Subcutaneous adipose tissue (tissue), 4 donors: ENCODE data around the gene CHD6. TPM values are rescaled to one million over a fixed set of nuclear protein-coding genes. Genes with fewer than 3 reads are reported as not detected.

Experiments used
- CTCF ChIP-seq: fragments of 450-650 bp; IDR thresholded peaks from one replicate; pipeline ENCODE4 v1.5.1; 2016; ENCODE audit warnings: low read depth, mild to moderate bottlenecking, control low read depth, antibody characterized with exemption, moderate library complexity
- total RNA-seq, 4 donors: library from RNA; depleted of rRNA; stranded (reverse); fragments of >200 nt; gene quantifications; one replicate each; pipeline ENCODE4 v1.1.0, GENCODE V29; 2016

CHD6 gene
- total RNA-seq, 4 donors from 2014 or later: 31.5 to 47.4 (median 37.9) TPM

- no peak for TF ChIP-seq CTCF
Observed at GRCh38 chr20:41571006-41571405, 47.2 kb downstream of the CHD6 start.

DNA sequence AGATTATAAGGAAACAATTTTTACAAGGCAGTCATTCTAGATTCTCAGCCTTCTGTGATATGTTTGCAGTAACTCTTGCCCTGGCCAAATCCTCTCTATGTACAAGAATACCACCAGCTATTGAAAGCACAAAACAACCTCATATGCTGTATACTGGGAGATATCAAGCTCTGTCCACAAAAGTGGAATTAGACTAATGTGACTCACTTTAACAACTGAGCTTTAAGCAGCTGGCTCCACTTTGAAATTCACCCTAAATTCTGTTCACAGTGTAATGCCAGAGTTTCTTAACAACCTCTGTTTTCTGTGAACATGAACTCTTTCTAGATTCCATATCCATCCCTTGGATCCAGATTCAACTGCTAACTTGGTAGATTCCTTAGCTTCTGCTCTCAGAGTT is 47.6 kb downstream of the CHD6 start:
- TF ChIP-seq CTCF: no peak

DNA sequence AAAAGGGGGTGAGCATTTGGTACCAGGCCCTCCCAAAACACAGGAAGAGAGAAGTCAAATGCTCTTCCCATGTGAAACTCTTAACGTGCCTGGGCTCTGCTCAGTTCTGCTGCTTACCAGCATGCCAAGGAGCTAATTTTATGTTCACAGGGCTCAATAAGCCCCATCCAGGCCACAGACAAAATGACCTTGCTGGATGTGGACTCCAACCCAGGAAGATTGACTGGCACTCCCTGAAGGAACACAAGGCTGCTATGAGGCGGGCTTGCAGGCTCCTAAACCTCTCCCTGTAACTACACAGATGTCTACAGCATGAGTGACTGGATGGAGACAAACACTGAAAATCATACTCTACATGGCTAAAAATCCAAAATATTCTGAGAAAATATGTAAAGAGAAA is 50.6 kb downstream of the CHD6 start:
- TF ChIP-seq CTCF: no peak

DNA sequence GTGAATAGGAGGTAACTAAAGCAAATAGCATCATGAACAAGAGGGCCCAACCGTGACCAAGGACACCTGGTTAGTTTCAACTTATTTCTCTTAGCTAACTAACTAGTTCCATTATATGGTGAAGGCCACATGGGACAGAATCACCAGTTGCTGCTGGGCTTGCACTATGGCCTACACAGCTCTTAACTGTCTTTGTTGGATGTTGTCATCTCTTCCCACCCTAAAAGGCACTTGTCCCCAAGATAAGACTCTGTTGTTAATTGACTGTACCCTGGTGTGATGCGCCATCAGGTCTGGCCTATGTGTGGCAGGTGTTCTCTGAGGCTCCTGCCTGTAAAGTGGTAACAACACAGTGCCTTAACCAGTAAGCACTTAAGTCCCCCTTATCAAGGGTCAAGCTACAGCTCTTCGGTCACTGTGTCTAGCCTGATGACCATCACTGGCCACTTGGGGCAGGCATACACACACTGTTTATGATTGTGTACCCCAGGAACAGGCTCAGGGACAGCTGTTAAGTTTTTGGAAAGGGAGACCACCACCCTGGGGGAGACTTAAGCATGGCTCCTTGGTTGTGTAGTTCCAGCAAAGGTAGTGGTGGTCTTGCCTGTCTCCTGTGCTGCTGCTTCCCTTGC is 51.2 kb downstream of the CHD6 start:
- no peak for TF ChIP-seq CTCF

- TF ChIP-seq CTCF: no peak
Observed at GRCh38 chr20:41563087-41563486, 55.1 kb downstream of the CHD6 start.

DNA sequence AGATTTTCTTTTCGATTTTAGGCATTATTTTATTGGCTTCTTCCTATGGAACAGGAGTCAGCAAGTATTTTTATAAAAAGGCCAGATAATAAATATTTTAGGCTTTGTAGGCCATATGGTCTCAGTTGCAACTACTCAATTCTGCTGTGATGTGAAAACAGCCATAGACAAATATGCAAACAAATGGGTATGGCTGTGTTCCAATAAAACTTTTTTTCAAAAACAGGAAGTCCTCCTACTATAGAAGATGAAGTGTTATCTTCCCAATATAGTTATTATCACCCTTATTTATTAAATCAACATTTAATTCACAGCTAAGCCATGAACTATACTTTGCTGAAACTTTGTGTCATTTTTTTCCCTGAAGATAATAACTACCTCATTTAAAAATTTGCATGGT is 57.2 kb downstream of the CHD6 start:
- TF ChIP-seq CTCF: no peak

GRCh38 chr20:41559658-41560057 is 58.5 kb downstream of the CHD6 start:
- no peak for TF ChIP-seq CTCF
